ENCODE measurements around the gene MTERF2.

- TF ChIP-seq CTCF (IDR thresholded peaks at IDR 0.05) = no peak
- TF ChIP-seq POLR2A (IDR thresholded peaks at IDR 0.05) = peak in 1 of 2 donors; percentile 25
Observed at GRCh38 chr12:107033758-107034739, 47.1 kb upstream of the MTERF2 start.

Measured in thyroid gland (tissue), 4 donors.